HG03159 (cell line): ENCODE data around the gene SCUBE2.

Source experiments
- ATAC-seq: cut with Tn5 transposase; IDR thresholded peaks from one replicate; pipeline ENCODE4 v1.9.1; 2021; ENCODE audit warnings: mild to moderate bottlenecking, moderate library complexity; ENCODE audit not compliant: unreplicated experiment

Gene SCUBE2

DNA sequence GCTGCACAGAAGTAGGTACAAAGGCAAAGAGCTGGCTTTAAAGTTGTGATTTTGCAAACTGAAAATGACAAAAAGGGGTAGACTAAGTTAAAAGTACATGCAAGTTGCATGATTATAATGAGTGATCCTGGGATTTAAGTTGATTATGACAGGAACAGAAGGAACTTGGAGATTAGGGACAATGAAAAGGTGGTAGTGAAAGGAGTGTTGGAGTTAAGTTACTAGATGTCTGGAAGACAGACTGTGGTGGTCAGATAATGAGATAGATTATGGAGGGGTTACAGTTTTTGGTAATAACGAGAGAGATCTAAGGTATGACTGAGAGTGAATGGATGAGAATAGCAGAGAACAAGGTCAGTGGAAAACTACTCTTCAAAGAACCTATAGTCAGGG, 119.5 kb downstream of the SCUBE2 start:
- ATAC-seq: no peak

- no peak for ATAC-seq
Measured at GRCh38 chr11:8971196-8971923, 120.0 kb downstream of the SCUBE2 start.
